EL (cell line): ENCODE measurements around the gene CETP.
A peak's percentile ranks its signal among the peaks of the same experiment; 100 is the strongest.

ENCODE experiments used
- DNase-seq: peaks from one replicate; pipeline ENCODE4 v3.0.0-alpha.2; 2016

The CETP gene

GRCh38 chr16:57024894-57025680 lies 63.3 kb downstream of the CETP start:
- no peak for DNase-seq

- no peak for DNase-seq
Measured at GRCh38 chr16:57025941-57026777, 64.4 kb downstream of the CETP start.

GRCh38 chr16:57026778-57027062 lies 65.0 kb downstream of the CETP start:
- no peak for DNase-seq

GRCh38 chr16:57027067-57027466 lies 65.3 kb downstream of the CETP start:
- DNase-seq: no peak

- no peak for DNase-seq
Measured at GRCh38 chr16:57028086-57028485, 66.3 kb downstream of the CETP start.

- DNase-seq: peak; percentile 76
Measured at GRCh38 chr16:57029161-57030160, 67.7 kb downstream of the CETP start.

GRCh38 chr16:57030346-57030902 lies 68.7 kb downstream of the CETP start:
- no peak for DNase-seq

- no peak for DNase-seq
Measured at GRCh38 chr16:57031156-57031555, 69.4 kb downstream of the CETP start.

- no peak for DNase-seq
Measured at GRCh38 chr16:57032346-57032745, 70.6 kb downstream of the CETP start.

- DNase-seq: no peak
Measured at GRCh38 chr16:57032931-57033330, 71.2 kb downstream of the CETP start.
